HEK293 (cell line): Measurements from ENCODE around the gene NUDT13.
A peak's percentile ranks its signal among the peaks of the same experiment; 100 is the strongest.

Experiments
- GFI1B ChIP-seq: fragments of 450-650 bp; formaldehyde crosslinking; IDR thresholded peaks from 2 replicates; pipeline ENCODE4 v1.5.1; 2016; ENCODE audit warnings: missing biosample characterization, missing genetic modification characterization
- GLI2 ChIP-seq: fragments of 450-650 bp; formaldehyde crosslinking; IDR thresholded peaks from 2 replicates; pipeline ENCODE4; 2017; ENCODE audit warnings: missing biosample characterization, missing genetic modification characterization, low read depth, borderline replicate concordance
- KLF8 ChIP-seq: fragments of 450-650 bp; formaldehyde crosslinking; IDR thresholded peaks from 2 replicates; pipeline ENCODE4 v1.5.1; 2016; ENCODE audit warnings: missing biosample characterization, missing genetic modification characterization
- MZF1 ChIP-seq: fragments of 450-650 bp; formaldehyde crosslinking; IDR thresholded peaks from 2 replicates; pipeline ENCODE4 v1.5.1; 2017; ENCODE audit warnings: missing biosample characterization, missing genetic modification characterization, borderline replicate concordance
- SP7 ChIP-seq: fragments of 450-650 bp; formaldehyde crosslinking; IDR thresholded peaks from 2 replicates; pipeline ENCODE4 v1.5.1; 2016; ENCODE audit warnings: missing biosample characterization, missing genetic modification characterization
- TRIM28 ChIP-seq: IDR thresholded peaks from 2 replicates; pipeline ENCODE4 v1.6.1; 2011; ENCODE audit warnings: low read length, control low read depth, borderline replicate concordance
- ZBTB26 ChIP-seq: fragments of 450-650 bp; formaldehyde crosslinking; optimal IDR thresholded peaks from 2 replicates; pipeline ENCODE3; 2016; ENCODE audit warnings: missing biosample characterization, mild to moderate bottlenecking, missing genetic modification characterization
- ZBTB8A ChIP-seq: fragments of 450-650 bp; formaldehyde crosslinking; IDR thresholded peaks from 2 replicates; pipeline ENCODE4 v1.5.1; 2016; ENCODE audit warnings: missing biosample characterization, missing genetic modification characterization
- ZNF146 ChIP-seq: fragments of 450-650 bp; formaldehyde crosslinking; IDR thresholded peaks from 2 replicates; pipeline ENCODE4 v1.5.1; 2016; ENCODE audit warnings: missing biosample characterization, missing genetic modification characterization
- ZNF223 ChIP-seq: fragments of 450-650 bp; formaldehyde crosslinking; IDR thresholded peaks from 2 replicates; pipeline ENCODE4 v1.5.1; 2016; ENCODE audit warnings: missing biosample characterization, missing genetic modification characterization
- ZNF23 ChIP-seq: fragments of 450-650 bp; formaldehyde crosslinking; IDR thresholded peaks from 2 replicates; pipeline ENCODE4 v1.5.1; 2016; ENCODE audit warnings: missing biosample characterization, missing genetic modification characterization, borderline replicate concordance
- ZNF302 ChIP-seq: fragments of 450-650 bp; formaldehyde crosslinking; IDR thresholded peaks from 2 replicates; pipeline ENCODE4 v1.5.1; 2016; ENCODE audit warnings: missing biosample characterization, missing genetic modification characterization, low read depth
- ZNF354C ChIP-seq: fragments of 450-650 bp; formaldehyde crosslinking; IDR thresholded peaks from 2 replicates; pipeline ENCODE4 v1.5.1; 2016; ENCODE audit warnings: missing biosample characterization, missing genetic modification characterization, low read depth, borderline replicate concordance
- ZNF391 ChIP-seq: fragments of 450-650 bp; formaldehyde crosslinking; IDR thresholded peaks from 2 replicates; pipeline ENCODE4 v1.5.1; 2016; ENCODE audit warnings: low read depth, missing biosample characterization, missing genetic modification characterization, borderline replicate concordance
- ZNF433 ChIP-seq: fragments of 450-650 bp; formaldehyde crosslinking; IDR thresholded peaks from 2 replicates; pipeline ENCODE4 v1.5.1; 2016; ENCODE audit warnings: missing biosample characterization, missing genetic modification characterization, low read depth
- ZNF518A ChIP-seq: fragments of 450-650 bp; formaldehyde crosslinking; conservative IDR thresholded peaks from 2 replicates; pipeline ENCODE4 v1.5.1; 2016; ENCODE audit warnings: low read depth, missing biosample characterization, missing genetic modification characterization
- ZNF600 ChIP-seq: fragments of 450-650 bp; formaldehyde crosslinking; IDR thresholded peaks from 2 replicates; pipeline ENCODE4 v1.5.1; 2016; ENCODE audit warnings: missing biosample characterization, missing genetic modification characterization
- ZNF623 ChIP-seq: fragments of 450-650 bp; formaldehyde crosslinking; IDR thresholded peaks from 2 replicates; pipeline ENCODE4 v1.5.1; 2016; ENCODE audit warnings: missing biosample characterization, missing genetic modification characterization
- ZNF629 ChIP-seq: fragments of 450-650 bp; formaldehyde crosslinking; IDR thresholded peaks from 2 replicates; pipeline ENCODE4 v1.5.1; 2017; ENCODE audit warnings: missing biosample characterization, missing genetic modification characterization
- ZNF660 ChIP-seq: fragments of 450-650 bp; IDR thresholded peaks from 2 replicates; pipeline ENCODE4 v1.5.1; 2018; ENCODE audit warnings: missing biosample characterization, mild to moderate bottlenecking, missing genetic modification characterization
- ZNF747 ChIP-seq: fragments of 450-650 bp; formaldehyde crosslinking; IDR thresholded peaks from 2 replicates; pipeline ENCODE4 v1.5.1; 2016; ENCODE audit warnings: missing biosample characterization, missing genetic modification characterization
- ZNF791 ChIP-seq: fragments of 450-650 bp; formaldehyde crosslinking; IDR thresholded peaks from 2 replicates; pipeline ENCODE4 v1.5.1; 2016; ENCODE audit warnings: missing biosample characterization, missing genetic modification characterization
- ZSCAN30 ChIP-seq: fragments of 450-650 bp; IDR thresholded peaks from 2 replicates; pipeline ENCODE4 v1.5.1; 2018; ENCODE audit warnings: missing biosample characterization, mild to moderate bottlenecking, missing genetic modification characterization, moderate library complexity
- TF ChIP-seq, protein P1 (sequence below): fragments of 450-650 bp; formaldehyde crosslinking; IDR thresholded peaks from 2 replicates; pipeline ENCODE4 v1.5.1; 2016; ENCODE audit warnings: missing biosample characterization, missing genetic modification characterization, low read depth
- TF ChIP-seq, protein P2 (sequence below): fragments of 450-650 bp; formaldehyde crosslinking; IDR thresholded peaks from 2 replicates; pipeline ENCODE4 v1.5.1; 2017; ENCODE audit warnings: missing biosample characterization, missing genetic modification characterization
- TF ChIP-seq, protein P3 (sequence below): fragments of 450-650 bp; formaldehyde crosslinking; IDR thresholded peaks from 2 replicates; pipeline ENCODE4 v1.5.1; 2016; ENCODE audit warnings: missing biosample characterization, missing genetic modification characterization
- TF ChIP-seq, protein P4 (sequence below): fragments of 450-650 bp; formaldehyde crosslinking; IDR thresholded peaks from 2 replicates; pipeline ENCODE4 v1.5.1; 2016; ENCODE audit warnings: missing biosample characterization, missing genetic modification characterization

The NUDT13 gene

GRCh38 chr10:73096449-73097304 lies 13.6 kb upstream of the NUDT13 start, which contains the start of gene P4HA1 (continued):
- TF ChIP-seq MZF1 (tag by site-specific recombination) (no peak; the same call in none of the 2 replicates), ZNF354C (tag by site-specific recombination) (no peak), ZNF223 (tag by site-specific recombination) (no peak), SP7 (no peak; the same call in none of the 2 replicates), ZSCAN30 (tag by site-specific recombination) (peak; percentile 95), ZNF302 (tag by site-specific recombination) (no peak), GFI1B (tag by site-specific recombination) (no peak), ZNF791 (tag by site-specific recombination) (no peak), ZBTB8A (tag by site-specific recombination) (peak; percentile 98), ZNF747 (tag by site-specific recombination) (no peak), ZNF600 (tag by site-specific recombination) (0 out of 2 replicates have a peak, but pooled peaks have one; percentile 26), GLI2 (tag by site-specific recombination) (no peak), TRIM28 (peak; percentile 13; the same call in 1 of the 2 replicates), ZNF391 (tag by site-specific recombination) (peak; percentile 84), ZNF23 (no peak), ZNF146 (tag by site-specific recombination) (peak; percentile 38; the same call in 1 of the 2 replicates), ZNF433 (tag by site-specific recombination) (no peak), ZNF518A (tag by site-specific recombination) (0 out of 2 replicates have a peak, but pooled peaks have one; percentile 15), ZNF629 (tag by site-specific recombination) (peak; percentile 38; the same call in 1 of the 2 replicates), ZNF660 (tag by site-specific recombination) (peak; percentile 73; the same call in 1 of the 2 replicates), ZBTB26 (tag by site-specific recombination) (peak; percentile 86), ZNF623 (tag by site-specific recombination) (0 out of 2 replicates have a peak, but pooled peaks have one; percentile 16), KLF8 (peak; percentile 72; the same call in 1 of the 2 replicates)
- TF ChIP-seq, protein P1, sequence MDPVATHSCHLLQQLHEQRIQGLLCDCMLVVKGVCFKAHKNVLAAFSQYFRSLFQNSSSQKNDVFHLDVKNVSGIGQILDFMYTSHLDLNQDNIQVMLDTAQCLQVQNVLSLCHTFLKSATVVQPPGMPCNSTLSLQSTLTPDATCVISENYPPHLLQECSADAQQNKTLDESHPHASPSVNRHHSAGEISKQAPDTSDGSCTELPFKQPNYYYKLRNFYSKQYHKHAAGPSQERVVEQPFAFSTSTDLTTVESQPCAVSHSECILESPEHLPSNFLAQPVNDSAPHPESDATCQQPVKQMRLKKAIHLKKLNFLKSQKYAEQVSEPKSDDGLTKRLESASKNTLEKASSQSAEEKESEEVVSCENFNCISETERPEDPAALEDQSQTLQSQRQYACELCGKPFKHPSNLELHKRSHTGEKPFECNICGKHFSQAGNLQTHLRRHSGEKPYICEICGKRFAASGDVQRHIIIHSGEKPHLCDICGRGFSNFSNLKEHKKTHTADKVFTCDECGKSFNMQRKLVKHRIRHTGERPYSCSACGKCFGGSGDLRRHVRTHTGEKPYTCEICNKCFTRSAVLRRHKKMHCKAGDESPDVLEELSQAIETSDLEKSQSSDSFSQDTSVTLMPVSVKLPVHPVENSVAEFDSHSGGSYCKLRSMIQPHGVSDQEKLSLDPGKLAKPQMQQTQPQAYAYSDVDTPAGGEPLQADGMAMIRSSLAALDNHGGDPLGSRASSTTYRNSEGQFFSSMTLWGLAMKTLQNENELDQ (tag by site-specific recombination): no peak
- TF ChIP-seq, protein P2, sequence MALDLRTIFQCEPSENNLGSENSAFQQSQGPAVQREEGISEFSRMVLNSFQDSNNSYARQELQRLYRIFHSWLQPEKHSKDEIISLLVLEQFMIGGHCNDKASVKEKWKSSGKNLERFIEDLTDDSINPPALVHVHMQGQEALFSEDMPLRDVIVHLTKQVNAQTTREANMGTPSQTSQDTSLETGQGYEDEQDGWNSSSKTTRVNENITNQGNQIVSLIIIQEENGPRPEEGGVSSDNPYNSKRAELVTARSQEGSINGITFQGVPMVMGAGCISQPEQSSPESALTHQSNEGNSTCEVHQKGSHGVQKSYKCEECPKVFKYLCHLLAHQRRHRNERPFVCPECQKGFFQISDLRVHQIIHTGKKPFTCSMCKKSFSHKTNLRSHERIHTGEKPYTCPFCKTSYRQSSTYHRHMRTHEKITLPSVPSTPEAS (tag by site-specific recombination): no peak
- TF ChIP-seq, protein P3, sequence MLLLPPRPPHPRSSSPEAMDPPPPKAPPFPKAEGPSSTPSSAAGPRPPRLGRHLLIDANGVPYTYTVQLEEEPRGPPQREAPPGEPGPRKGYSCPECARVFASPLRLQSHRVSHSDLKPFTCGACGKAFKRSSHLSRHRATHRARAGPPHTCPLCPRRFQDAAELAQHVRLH (tag by site-specific recombination): peak; percentile 59; the same call in 1 of the 2 replicates
- TF ChIP-seq, protein P4, sequence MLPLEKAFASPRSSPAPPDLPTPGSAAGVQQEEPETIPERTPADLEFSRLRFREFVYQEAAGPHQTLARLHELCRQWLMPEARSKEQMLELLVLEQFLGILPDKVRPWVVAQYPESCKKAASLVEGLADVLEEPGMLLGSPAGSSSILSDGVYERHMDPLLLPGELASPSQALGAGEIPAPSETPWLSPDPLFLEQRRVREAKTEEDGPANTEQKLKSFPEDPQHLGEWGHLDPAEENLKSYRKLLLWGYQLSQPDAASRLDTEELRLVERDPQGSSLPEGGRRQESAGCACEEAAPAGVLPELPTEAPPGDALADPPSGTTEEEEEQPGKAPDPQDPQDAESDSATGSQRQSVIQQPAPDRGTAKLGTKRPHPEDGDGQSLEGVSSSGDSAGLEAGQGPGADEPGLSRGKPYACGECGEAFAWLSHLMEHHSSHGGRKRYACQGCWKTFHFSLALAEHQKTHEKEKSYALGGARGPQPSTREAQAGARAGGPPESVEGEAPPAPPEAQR: 0 out of 2 replicates have a peak, but pooled peaks have one; percentile 12
